Liver (tissue), 3 donors: ENCODE results near the gene SATB2.

Experiments used
- EGR1 ChIP-seq, 2 donors: IDR thresholded peaks; 2 replicates each; pipeline ENCODE4 v1.6.1; 2016 to 2018; ENCODE audit warnings: antibody characterized with exemption in 2 of 2, low read depth in 2 of 2
- FOXA1 ChIP-seq: IDR thresholded peaks from 2 replicates; pipeline ENCODE4 v1.6.1; 2016; ENCODE audit warnings: antibody characterized with exemption
- GABPA ChIP-seq, 2 donors: IDR thresholded peaks in 1 of 2; conservative IDR thresholded peaks in 1 of 2; 2 replicates each; pipeline ENCODE4 v1.6.1; 2016; ENCODE audit warnings: antibody characterized with exemption in 2 of 2, mild to moderate bottlenecking in 1 of 2, moderate library complexity in 1 of 2
- NR2F2 ChIP-seq: IDR thresholded peaks from 2 replicates; pipeline ENCODE4 v1.6.1; 2016; ENCODE audit warnings: antibody characterized with exemption
- RAD21 ChIP-seq, 2 donors: IDR thresholded peaks; 2 replicates each; pipeline ENCODE4 v1.6.1; 2016; ENCODE audit warnings: antibody characterized with exemption in 2 of 2, mild to moderate bottlenecking in 2 of 2
- SP1 ChIP-seq: IDR thresholded peaks from 2 replicates; pipeline ENCODE4 v1.6.1; 2018; ENCODE audit warnings: antibody characterized with exemption, mild to moderate bottlenecking
- TAF1 ChIP-seq: conservative IDR thresholded peaks from 2 replicates; pipeline ENCODE4 v1.6.1; 2016; ENCODE audit warnings: antibody characterized with exemption, mild to moderate bottlenecking
- YY1 ChIP-seq: IDR thresholded peaks from 2 replicates; pipeline ENCODE4 v1.6.1; 2016; ENCODE audit warnings: antibody characterized with exemption, mild to moderate bottlenecking
- TF ChIP-seq, protein P1 (sequence below): IDR thresholded peaks from 2 replicates; pipeline ENCODE4 v1.6.1; 2016; ENCODE audit warnings: antibody characterized with exemption
- TF ChIP-seq, protein P2 (sequence below): fragments of 150-350 bp; IDR thresholded peaks from 2 replicates; pipeline ENCODE4 v1.5.1; 2017; ENCODE audit warnings: improper control_type of control experiment, low read depth, low read length; ENCODE audit not compliant: missing input control
- TF ChIP-seq, protein P3 (sequence below): IDR thresholded peaks from 2 replicates; pipeline ENCODE4 v1.6.1; 2016; ENCODE audit warnings: antibody characterized with exemption
- TF ChIP-seq, protein P4 (sequence below): IDR thresholded peaks from 2 replicates; pipeline ENCODE4 v1.6.1; 2016; ENCODE audit warnings: antibody characterized with exemption
- TF ChIP-seq, protein P5 (sequence below): IDR thresholded peaks from 2 replicates; pipeline ENCODE4 v1.6.1; 2016; ENCODE audit warnings: antibody characterized with exemption, mild to moderate bottlenecking
- donor health status: healthy.
- donor health status: healthy.

DNA sequence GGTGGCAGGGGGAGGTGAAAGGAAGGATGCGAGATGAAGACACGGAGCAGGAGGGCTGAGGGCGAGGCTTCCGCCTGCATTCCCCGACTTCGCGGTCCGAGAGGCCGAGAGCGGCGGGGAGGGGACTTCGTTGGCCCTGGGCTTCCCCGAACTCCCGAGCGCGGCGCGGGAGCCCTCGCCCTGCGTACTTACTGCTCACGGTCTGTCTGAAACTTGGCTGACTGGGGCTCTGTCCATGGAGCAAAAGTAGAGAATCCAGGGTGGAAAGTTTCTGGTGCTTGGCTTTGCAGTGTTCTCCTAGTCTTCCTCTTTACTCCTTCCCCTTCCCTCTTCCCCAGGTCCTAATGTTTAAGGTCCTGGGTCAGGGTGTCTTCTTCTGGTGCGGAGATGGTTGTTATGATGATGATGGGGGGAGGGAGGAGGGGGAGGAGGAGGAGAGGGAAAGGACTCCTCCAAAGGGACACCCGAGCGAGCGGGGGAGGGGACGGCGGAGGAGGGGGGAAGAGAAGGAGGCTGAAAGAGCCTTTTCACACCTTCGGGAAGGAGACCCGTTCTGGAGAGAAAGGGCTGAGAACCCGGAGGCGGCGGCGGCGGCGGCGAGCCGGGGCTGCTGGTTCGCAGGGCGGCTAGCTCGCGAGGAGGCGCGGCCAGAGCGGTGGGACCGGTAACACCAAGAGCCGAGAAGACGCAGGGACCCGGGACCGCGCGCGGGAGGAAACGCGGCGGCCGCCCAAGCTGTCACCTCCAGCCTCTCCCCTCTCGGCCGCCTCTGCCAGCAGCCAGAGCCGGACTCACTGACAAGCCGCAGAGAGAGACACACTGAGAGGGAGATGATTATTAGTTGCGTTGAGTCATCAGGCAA lies at the start of gene SATB2:
- TF ChIP-seq, protein P1, sequence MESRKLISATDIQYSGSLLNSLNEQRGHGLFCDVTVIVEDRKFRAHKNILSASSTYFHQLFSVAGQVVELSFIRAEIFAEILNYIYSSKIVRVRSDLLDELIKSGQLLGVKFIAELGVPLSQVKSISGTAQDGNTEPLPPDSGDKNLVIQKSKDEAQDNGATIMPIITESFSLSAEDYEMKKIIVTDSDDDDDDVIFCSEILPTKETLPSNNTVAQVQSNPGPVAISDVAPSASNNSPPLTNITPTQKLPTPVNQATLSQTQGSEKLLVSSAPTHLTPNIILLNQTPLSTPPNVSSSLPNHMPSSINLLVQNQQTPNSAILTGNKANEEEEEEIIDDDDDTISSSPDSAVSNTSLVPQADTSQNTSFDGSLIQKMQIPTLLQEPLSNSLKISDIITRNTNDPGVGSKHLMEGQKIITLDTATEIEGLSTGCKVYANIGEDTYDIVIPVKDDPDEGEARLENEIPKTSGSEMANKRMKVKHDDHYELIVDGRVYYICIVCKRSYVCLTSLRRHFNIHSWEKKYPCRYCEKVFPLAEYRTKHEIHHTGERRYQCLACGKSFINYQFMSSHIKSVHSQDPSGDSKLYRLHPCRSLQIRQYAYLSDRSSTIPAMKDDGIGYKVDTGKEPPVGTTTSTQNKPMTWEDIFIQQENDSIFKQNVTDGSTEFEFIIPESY: no peak
- TF ChIP-seq, protein P2, sequence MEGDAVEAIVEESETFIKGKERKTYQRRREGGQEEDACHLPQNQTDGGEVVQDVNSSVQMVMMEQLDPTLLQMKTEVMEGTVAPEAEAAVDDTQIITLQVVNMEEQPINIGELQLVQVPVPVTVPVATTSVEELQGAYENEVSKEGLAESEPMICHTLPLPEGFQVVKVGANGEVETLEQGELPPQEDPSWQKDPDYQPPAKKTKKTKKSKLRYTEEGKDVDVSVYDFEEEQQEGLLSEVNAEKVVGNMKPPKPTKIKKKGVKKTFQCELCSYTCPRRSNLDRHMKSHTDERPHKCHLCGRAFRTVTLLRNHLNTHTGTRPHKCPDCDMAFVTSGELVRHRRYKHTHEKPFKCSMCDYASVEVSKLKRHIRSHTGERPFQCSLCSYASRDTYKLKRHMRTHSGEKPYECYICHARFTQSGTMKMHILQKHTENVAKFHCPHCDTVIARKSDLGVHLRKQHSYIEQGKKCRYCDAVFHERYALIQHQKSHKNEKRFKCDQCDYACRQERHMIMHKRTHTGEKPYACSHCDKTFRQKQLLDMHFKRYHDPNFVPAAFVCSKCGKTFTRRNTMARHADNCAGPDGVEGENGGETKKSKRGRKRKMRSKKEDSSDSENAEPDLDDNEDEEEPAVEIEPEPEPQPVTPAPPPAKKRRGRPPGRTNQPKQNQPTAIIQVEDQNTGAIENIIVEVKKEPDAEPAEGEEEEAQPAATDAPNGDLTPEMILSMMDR: no peak
- TF ChIP-seq, protein P3, sequence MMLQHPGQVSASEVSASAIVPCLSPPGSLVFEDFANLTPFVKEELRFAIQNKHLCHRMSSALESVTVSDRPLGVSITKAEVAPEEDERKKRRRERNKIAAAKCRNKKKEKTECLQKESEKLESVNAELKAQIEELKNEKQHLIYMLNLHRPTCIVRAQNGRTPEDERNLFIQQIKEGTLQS: no peak
- no peak for TF ChIP-seq TAF1
- no peak for TF ChIP-seq RAD21 (IDR thresholded peaks at IDR 0.05)
- TF ChIP-seq EGR1 (IDR thresholded peaks at IDR 0.05; ENCODE audit: low read depth in 2 of 2): no peak
- TF ChIP-seq GABPA (IDR thresholded peaks at IDR 0.05 in 1 of 2, conservative IDR thresholded peaks at IDR 0.05 in 1 of 2): no peak
- TF ChIP-seq, protein P4, sequence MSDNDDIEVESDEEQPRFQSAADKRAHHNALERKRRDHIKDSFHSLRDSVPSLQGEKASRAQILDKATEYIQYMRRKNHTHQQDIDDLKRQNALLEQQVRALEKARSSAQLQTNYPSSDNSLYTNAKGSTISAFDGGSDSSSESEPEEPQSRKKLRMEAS: no peak
- no peak for TF ChIP-seq YY1
- no peak for TF ChIP-seq SP1
- no peak for TF ChIP-seq FOXA1
- TF ChIP-seq NR2F2: no peak
- TF ChIP-seq, protein P5, sequence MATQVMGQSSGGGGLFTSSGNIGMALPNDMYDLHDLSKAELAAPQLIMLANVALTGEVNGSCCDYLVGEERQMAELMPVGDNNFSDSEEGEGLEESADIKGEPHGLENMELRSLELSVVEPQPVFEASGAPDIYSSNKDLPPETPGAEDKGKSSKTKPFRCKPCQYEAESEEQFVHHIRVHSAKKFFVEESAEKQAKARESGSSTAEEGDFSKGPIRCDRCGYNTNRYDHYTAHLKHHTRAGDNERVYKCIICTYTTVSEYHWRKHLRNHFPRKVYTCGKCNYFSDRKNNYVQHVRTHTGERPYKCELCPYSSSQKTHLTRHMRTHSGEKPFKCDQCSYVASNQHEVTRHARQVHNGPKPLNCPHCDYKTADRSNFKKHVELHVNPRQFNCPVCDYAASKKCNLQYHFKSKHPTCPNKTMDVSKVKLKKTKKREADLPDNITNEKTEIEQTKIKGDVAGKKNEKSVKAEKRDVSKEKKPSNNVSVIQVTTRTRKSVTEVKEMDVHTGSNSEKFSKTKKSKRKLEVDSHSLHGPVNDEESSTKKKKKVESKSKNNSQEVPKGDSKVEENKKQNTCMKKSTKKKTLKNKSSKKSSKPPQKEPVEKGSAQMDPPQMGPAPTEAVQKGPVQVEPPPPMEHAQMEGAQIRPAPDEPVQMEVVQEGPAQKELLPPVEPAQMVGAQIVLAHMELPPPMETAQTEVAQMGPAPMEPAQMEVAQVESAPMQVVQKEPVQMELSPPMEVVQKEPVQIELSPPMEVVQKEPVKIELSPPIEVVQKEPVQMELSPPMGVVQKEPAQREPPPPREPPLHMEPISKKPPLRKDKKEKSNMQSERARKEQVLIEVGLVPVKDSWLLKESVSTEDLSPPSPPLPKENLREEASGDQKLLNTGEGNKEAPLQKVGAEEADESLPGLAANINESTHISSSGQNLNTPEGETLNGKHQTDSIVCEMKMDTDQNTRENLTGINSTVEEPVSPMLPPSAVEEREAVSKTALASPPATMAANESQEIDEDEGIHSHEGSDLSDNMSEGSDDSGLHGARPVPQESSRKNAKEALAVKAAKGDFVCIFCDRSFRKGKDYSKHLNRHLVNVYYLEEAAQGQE: no peak
